Urothelium cell line (cell line): ENCODE results near the gene SCNM1.
A peak's percentile ranks its signal among the peaks of the same experiment; 100 is the strongest.
"Not testable (repeated sequence)": the region's sequence is repeated elsewhere in the genome, so short reads cannot be mapped to it uniquely, and the experiment has no call there.

Source experiments
- DNase-seq: peaks from one replicate; pipeline ENCODE4 v3.0.0; 2011; ENCODE audit warnings: low spot score, mixed read lengths
- FAIRE-seq: peaks from 2 replicates; lab custom pipeline; 2011; peaks lifted over from hg19 to GRCh38; lab: Jason Lieb, UNC

Gene SCNM1

GRCh38 chr1:151146412-151147131 lies 19.4 kb upstream of the SCNM1 start, which contains the start of gene SEMA6C:
TSS of gene SEMA6C (minus strand) at chr1:151146631. CDS start at chr1:151142621, 4,010 bp downstream.
- FAIRE-seq (peak; percentile 90), DNase-seq (peak; percentile 97)

GRCh38 chr1:151147132-151147503 lies 18.8 kb upstream of the SCNM1 start:
- FAIRE-seq (no peak), DNase-seq (no peak)

- DNase-seq = no peak
- no peak for FAIRE-seq
Observed at GRCh38 chr1:151147665-151148064, 18.3 kb upstream of the SCNM1 start.

GRCh38 chr1:151156515-151156819 lies 9.5 kb upstream of the SCNM1 start, which contains the start of gene TNFAIP8L2:
TSS of gene TNFAIP8L2 (plus strand) at chr1:151156649. CDS start at chr1:151158698, 2,049 bp downstream.
- FAIRE-seq (no peak), DNase-seq (no peak)

- FAIRE-seq = no peak
- no peak for DNase-seq
Observed at GRCh38 chr1:151157067-151157531, 8.8 kb upstream of the SCNM1 start.

GRCh38 chr1:151158326-151158725 lies 7.6 kb upstream of the SCNM1 start:
- FAIRE-seq = no peak
- no peak for DNase-seq

GRCh38 chr1:151158751-151159251 lies 7.1 kb upstream of the SCNM1 start:
- DNase-seq = no peak

GRCh38 chr1:151159373-151159772 lies 6.6 kb upstream of the SCNM1 start:
- DNase-seq (no peak), FAIRE-seq (no peak)

More at GRCh38 chr1:151158751-151159251, 7.1 kb upstream of the SCNM1 start:
- no peak for FAIRE-seq

- FAIRE-seq (no peak), DNase-seq (no peak)
Observed at GRCh38 chr1:151164732-151165280, 1.1 kb upstream of the SCNM1 start.

- DNase-seq (peak; percentile 38), FAIRE-seq (no peak)
Observed at GRCh38 chr1:151165281-151165737, 635 bp upstream of the SCNM1 start.

GRCh38 chr1:151166505-151166956 lies 587 bp downstream of the SCNM1 start:
- DNase-seq = peak; percentile 29
- FAIRE-seq = no peak

GRCh38 chr1:151167116-151167515 lies 1.2 kb downstream of the SCNM1 start:
- no peak for FAIRE-seq
- DNase-seq = no peak

GRCh38 chr1:151171190-151171589 lies 5.2 kb downstream of the SCNM1 start:
- no peak for FAIRE-seq
- no peak for DNase-seq

- no peak for FAIRE-seq
- DNase-seq = no peak
Observed at GRCh38 chr1:151175041-151175741, 9.2 kb downstream of the SCNM1 start.

- FAIRE-seq = no peak
- peak; percentile 36 for DNase-seq
Observed at GRCh38 chr1:151175863-151176262, 9.9 kb downstream of the SCNM1 start, which contains the start of gene TMOD4. TSS of gene TMOD4 (minus strand) at chr1:151175981. CDS start at chr1:151174875, 1,106 bp downstream.

GRCh38 chr1:151176514-151177045 lies 10.6 kb downstream of the SCNM1 start:
- no peak for DNase-seq
- FAIRE-seq = no peak

- DNase-seq = no peak
- no peak for FAIRE-seq
Observed at GRCh38 chr1:151184211-151184610, 18.3 kb downstream of the SCNM1 start.

- no peak for FAIRE-seq
- no peak for DNase-seq
Observed at GRCh38 chr1:151187205-151187604, 21.3 kb downstream of the SCNM1 start.

GRCh38 chr1:151188667-151189066 lies 22.7 kb downstream of the SCNM1 start:
- FAIRE-seq, DNase-seq: not testable (repeated sequence)

GRCh38 chr1:151189637-151190445 lies 23.9 kb downstream of the SCNM1 start, which contains the start of gene VPS72:
TSS of gene VPS72 (minus strand) at chr1:151190197. CDS start at chr1:151190121, 76 bp downstream.
- peak; percentile 92 for DNase-seq
- no peak for FAIRE-seq
